ENCODE data around the gene FADS1. TPM values are rescaled to one million over a fixed set of nuclear protein-coding genes. Genes with fewer than 3 reads are reported as not detected.

FADS1 gene
- total RNA-seq, 3 donors from 2014 or later, result 8.8 to 112 (median 15.1) TPM

DNA sequence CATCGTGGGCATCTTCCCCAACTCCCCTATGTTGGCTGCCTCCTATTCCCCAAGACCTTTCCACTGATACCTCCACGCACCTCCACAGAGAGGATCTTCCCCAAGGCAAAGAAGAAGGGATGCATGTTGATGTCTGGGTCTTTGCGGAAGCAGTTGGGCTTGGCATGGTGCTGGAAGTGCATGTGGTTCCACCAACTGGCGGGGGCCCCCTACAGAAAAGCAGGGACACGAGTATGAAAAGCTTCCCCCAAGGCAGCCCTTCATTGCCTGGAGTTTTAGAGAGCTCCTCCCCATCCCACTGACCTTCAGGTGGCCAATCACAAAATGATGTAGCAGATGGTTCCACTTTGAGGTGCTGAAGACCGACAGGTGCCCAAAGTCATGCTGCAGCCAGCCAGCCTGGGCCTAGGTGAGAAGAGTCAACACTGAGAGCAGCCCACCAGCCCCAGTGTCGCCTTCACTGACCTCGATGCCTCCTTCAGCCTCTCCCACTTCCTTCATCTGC, 6.1 kb downstream of the FADS1 start:
- Histone ChIP-seq H3K4me3 (no peak overlapping the region), H3K27ac (no peak overlapping the region), H3K36me3 (no peaks in the 10 kb centered on the region), H3K4me1 (peaks cover 0 to 5% of the 10 kb centered on the region in 2 donors), H3K9me3 (no peaks in the 10 kb centered on the region), H3K27me3 (no peaks in the 10 kb centered on the region)
- intact Hi-C loops (cut with DNase I; ENCODE audit: low total_unique reads), result loop anchor here (10.0 kb wide), 1 partner anchor 74 kb away; no protein-coding TSS in a partner anchor
- TF ChIP-seq POLR2AphosphoS5 (IDR thresholded peaks at IDR 0.05) (no peak), POLR2A (IDR thresholded peaks at IDR 0.05) (no peak), CTCF (IDR thresholded peaks at IDR 0.05) (no peak)
- no peak for DNase-seq (ENCODE audit: low spot score in 2 of 2)

DNA sequence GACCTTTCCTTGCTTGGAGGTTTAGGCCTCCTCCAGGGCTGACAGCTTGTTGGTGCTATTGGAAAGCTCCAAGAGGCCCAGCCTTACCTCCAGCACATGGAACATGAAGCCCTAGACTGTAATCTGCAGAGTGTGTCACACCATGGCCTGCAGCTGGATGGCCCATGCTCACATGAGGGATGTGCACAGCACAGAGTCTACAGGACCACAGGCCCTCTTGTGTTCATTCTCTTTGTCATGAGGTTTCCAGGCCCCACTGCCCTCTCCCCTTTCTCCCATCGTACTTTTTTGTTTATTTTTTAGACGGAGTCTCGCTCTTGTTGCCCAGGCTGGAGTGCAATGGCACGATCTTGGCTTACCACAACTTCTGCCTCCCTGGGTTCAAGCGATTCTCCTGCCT, 10.0 kb downstream of the FADS1 start:
- DNase-seq (ENCODE audit: low spot score in 2 of 2), result no peak
- no peak for TF ChIP-seq CTCF (IDR thresholded peaks at IDR 0.05)
- no peaks in the 10 kb centered on the region for H3K4me1 ChIP-seq
- no peaks in the 10 kb centered on the region for H3K36me3 ChIP-seq
- no peaks in the 10 kb centered on the region for H3K9me3 ChIP-seq
- H3K27me3 ChIP-seq, result no peaks in the 10 kb centered on the region
- no peak overlapping the region for H3K4me3 ChIP-seq
- intact Hi-C loops (cut with DNase I; ENCODE audit: low total_unique reads), result no loop called here
- H3K27ac ChIP-seq, result no peak overlapping the region

GRCh38 chr11:61805146-61805545, 11.7 kb downstream of the FADS1 start:
- no peaks in the 10 kb centered on the region for H3K36me3 ChIP-seq
- no peak overlapping the region for H3K27ac ChIP-seq
- H3K27me3 ChIP-seq, result no peaks in the 10 kb centered on the region
- no peak overlapping the region for H3K4me3 ChIP-seq
- no peak for TF ChIP-seq POLR2A (IDR thresholded peaks at IDR 0.05)
- TF ChIP-seq POLR2AphosphoS5 (IDR thresholded peaks at IDR 0.05), result no peak
- no peak for TF ChIP-seq CTCF (IDR thresholded peaks at IDR 0.05)
- H3K4me1 ChIP-seq, result no peaks in the 10 kb centered on the region
- intact Hi-C loops (cut with DNase I; ENCODE audit: low total_unique reads), result no loop called here
- no peak for DNase-seq (ENCODE audit: low spot score in 2 of 2)
- H3K9me3 ChIP-seq, result no peaks in the 10 kb centered on the region

- intact Hi-C loops (cut with DNase I; ENCODE audit: low total_unique reads), result no loop called here
- Histone ChIP-seq H3K4me1 (no peaks in the 10 kb centered on the region), H3K36me3 (no peaks in the 10 kb centered on the region), H3K27me3 (no peaks in the 10 kb centered on the region), H3K4me3 (no peak overlapping the region), H3K9me3 (no peaks in the 10 kb centered on the region), H3K27ac (no peak overlapping the region)
- no peak for TF ChIP-seq CTCF (IDR thresholded peaks at IDR 0.05)
- TF ChIP-seq POLR2AphosphoS5 (IDR thresholded peaks at IDR 0.05), result no peak
- TF ChIP-seq POLR2A (IDR thresholded peaks at IDR 0.05), result no peak
- DNase-seq (ENCODE audit: low spot score in 2 of 2), result no peak
Observed at GRCh38 chr11:61803889-61804647, 12.7 kb downstream of the FADS1 start.

DNA sequence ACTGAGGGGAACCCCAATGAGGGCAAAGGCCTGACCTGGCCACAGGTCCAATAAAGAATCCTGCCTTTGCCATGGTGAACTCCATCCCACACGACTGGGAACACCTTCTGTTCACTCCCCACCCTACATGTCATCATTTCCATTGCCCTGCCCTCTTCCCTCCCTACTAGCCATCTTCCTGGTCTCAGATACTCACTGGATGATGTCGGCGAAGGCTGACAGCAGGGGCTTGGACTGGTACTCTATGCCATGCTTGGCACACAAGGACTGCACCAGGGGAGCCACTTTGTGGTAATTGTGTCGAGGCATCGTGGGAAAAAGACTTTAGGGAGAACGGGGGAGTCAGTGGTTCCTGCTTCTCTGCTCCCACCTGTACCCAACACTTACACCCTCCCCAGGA, 14.2 kb downstream of the FADS1 start:
- Histone ChIP-seq H3K27me3 (no peaks in the 10 kb centered on the region), H3K36me3 (no peaks in the 10 kb centered on the region), H3K4me3 (no peak overlapping the region), H3K27ac (no peak overlapping the region), H3K4me1 (no peaks in the 10 kb centered on the region), H3K9me3 (no peaks in the 10 kb centered on the region)
- intact Hi-C loops (cut with DNase I; ENCODE audit: low total_unique reads), result no loop called here
- DNase-seq (ENCODE audit: low spot score in 2 of 2), result no peak
- TF ChIP-seq POLR2A (IDR thresholded peaks at IDR 0.05), result no peak
- no peak for TF ChIP-seq CTCF (IDR thresholded peaks at IDR 0.05)
- TF ChIP-seq POLR2AphosphoS5 (IDR thresholded peaks at IDR 0.05), result no peak
